Measurements from ENCODE around the gene ACBD4.

ACBD4 gene, protein sequence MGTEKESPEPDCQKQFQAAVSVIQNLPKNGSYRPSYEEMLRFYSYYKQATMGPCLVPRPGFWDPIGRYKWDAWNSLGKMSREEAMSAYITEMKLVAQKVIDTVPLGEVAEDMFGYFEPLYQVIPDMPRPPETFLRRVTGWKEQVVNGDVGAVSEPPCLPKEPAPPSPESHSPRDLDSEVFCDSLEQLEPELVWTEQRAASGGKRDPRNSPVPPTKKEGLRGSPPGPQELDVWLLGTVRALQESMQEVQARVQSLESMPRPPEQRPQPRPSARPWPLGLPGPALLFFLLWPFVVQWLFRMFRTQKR

GRCh38 chr17:45135192-45135977, at the start of gene ACBD4:
Gene ACBD4 (plus strand): TSS chr17:45135687. CDS start chr17:45136145, 458 bp downstream.
- DNase-seq (ENCODE audit: low spot score): peak; percentile 98

DNA sequence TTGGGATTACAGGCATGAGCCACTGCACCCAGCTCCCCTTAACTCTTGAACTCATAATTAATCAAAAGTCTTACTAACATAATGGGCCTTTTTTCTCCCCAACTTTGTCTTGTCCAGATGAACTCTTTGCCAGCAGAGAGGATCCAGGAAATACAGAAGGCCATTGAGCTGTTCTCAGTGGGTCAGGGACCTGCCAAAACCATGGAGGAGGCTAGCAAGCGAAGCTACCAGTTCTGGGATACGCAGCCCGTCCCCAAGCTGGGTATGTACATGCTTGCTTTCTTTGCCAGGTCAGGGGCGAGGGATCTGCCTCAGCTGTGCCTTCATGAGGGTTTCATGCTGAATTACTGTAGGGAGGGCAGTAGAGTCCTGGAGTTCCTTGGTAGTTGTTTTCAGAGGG, 49.1 kb upstream of the ACBD4 start:
- DNase-seq (ENCODE audit: low spot score): no peak

DNA sequence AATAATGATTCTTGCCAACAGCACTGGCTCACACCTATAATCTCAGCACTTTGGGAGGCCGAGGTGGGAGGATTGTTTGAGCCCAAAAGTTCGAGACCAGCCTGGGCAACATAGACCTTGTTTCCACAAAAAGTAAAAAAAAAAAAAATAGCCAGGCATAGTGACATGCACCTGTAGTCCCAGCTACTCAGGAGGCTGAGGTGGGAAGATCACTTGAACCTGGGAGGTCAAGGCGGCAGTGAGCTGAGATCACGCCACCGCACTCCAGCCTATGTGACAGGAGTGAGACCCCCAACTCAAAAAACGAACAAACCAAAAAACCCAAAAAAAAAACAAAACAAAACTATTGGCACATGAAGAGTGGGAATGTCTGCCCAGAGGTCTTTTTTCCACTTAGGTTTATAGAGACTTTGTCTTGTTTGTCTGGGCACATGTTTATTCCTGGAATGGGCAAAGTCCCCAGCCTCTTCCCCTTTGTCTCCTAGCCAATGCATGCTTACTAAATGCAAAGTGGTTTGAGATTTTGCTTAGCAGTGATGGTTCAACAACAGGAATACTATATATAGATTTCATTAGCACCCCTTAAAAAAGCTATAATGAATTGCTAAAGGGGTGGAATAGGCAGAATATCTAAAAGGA, 48.5 kb upstream of the ACBD4 start:
- DNase-seq (ENCODE audit: low spot score): no peak

- no peak for DNase-seq (ENCODE audit: low spot score)
These were observed 47.9 kb upstream of the ACBD4 start for GRCh38 chr17:45087504-45087975.

- no peak for DNase-seq (ENCODE audit: low spot score)
These were observed 47.5 kb upstream of the ACBD4 start for GRCh38 chr17:45087978-45088377.

DNA sequence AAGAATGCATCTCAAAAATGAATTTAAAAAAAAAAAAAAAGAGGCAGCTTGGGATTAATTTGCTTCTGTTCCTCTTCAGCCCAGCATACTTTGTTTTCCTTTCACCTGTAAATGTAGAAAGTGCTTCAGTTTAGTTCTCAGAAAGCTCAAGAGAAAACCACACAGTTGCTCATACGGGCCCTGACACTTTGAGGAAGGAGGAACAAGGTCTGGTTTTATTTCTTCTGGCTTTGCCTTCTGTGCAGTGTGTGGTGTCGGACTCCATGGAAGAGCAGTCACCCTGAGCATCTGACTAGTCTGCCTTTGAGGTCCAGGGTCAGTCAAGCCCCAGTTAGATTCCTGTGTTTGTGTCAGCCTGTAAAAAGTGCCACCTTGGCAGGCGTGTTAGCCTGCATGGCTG, 46.7 kb upstream of the ACBD4 start:
- DNase-seq (ENCODE audit: low spot score): no peak

- no peak for DNase-seq (ENCODE audit: low spot score)
These were observed 44.8 kb upstream of the ACBD4 start for GRCh38 chr17:45090711-45091110.

DNA sequence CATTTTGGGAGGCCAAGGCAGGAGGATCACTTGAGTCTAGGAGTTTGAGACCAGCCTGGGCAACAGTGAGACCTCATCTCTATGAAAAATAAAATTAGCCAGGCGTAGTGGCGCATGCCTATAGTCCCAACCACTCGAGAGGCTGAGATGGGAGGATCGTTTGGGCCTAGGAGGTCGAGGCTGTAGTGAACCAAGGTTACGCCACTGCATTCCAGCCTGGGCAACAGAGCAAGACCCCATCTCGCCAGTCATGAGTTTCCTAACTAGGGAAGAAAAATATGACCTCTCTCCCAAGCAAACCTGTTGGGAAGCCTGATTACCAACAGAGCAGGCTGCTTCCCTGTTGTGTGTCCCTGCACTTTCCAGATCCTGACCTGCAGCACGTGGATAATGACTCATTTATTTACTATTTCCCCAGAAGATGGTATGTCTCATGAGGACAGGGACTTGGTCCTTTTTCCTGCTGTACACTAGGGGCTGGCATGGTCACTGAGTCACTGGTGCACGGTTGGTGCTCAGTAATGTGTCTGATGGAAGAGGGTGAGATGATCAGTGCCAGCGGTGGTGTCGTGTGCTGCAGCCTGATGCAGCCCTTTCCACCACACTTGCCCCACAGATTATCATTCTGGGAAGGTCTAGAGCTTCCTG, 43.6 kb upstream of the ACBD4 start:
- no peak for DNase-seq (ENCODE audit: low spot score)

DNA sequence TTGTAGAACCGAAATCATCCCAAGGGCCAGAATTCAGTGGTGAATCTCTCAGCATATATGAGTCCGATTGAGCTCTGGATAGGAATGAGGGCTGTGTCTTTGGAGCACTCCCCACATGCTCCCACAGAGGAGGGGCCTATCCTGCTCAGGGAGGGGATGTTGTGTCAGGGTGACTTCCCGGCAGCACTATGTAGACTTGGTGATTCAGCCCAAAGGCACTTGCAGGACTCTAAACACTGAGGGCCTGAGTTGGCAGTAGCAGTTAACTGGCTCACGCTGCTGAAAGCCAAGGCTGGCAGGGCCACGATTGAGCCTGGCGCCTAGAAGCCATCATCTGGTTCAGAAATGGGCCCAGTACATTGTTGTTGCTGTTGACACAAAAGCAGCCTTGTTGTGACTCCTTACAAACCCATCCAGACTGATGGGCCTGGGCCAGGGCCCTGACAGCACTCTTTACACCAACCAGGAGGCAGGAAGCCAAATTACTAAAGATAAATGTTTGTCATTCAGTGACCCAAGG, 42.5 kb upstream of the ACBD4 start:
- DNase-seq (ENCODE audit: low spot score): no peak

DNA sequence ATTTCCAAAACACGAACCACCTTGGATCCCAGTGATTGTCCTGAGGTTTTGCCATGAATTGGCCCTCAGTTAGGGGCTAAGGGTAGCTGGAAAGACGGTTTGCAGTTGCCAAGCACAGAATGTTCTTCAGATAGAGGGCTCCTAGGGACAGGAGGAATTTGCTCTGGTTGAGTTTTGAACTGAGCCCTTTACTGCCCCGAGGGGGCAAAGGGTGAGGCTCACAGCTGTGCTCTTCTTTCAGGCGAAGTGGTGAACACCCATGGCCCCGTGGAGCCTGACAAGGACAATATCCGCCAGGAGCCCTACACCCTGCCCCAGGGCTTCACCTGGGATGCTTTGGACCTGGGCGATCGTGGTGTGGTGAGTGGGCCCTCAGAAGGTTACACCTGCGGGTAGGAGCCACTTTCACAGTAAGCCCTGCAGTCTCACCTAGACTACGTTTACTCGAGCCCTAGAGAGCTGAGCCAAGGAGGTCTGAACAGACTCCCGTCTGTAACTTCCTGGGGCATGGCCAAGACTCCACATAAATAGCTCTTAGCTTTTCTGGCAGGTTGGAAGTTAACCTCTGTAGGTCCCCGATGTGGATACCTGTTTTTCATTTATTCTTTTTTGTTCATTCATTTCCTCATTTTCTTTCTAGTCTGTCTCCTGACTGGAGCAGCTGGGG, 41.9 kb upstream of the ACBD4 start:
- DNase-seq (ENCODE audit: low spot score): no peak

GRCh38 chr17:45096141-45096540, 39.3 kb upstream of the ACBD4 start:
- peak; percentile 6 for DNase-seq (ENCODE audit: low spot score)

GRCh38 chr17:45096926-45097325, 38.6 kb upstream of the ACBD4 start:
- DNase-seq (ENCODE audit: low spot score): no peak

- DNase-seq (ENCODE audit: low spot score): no peak
These were observed 37.2 kb upstream of the ACBD4 start for GRCh38 chr17:45098081-45098868.

DNA sequence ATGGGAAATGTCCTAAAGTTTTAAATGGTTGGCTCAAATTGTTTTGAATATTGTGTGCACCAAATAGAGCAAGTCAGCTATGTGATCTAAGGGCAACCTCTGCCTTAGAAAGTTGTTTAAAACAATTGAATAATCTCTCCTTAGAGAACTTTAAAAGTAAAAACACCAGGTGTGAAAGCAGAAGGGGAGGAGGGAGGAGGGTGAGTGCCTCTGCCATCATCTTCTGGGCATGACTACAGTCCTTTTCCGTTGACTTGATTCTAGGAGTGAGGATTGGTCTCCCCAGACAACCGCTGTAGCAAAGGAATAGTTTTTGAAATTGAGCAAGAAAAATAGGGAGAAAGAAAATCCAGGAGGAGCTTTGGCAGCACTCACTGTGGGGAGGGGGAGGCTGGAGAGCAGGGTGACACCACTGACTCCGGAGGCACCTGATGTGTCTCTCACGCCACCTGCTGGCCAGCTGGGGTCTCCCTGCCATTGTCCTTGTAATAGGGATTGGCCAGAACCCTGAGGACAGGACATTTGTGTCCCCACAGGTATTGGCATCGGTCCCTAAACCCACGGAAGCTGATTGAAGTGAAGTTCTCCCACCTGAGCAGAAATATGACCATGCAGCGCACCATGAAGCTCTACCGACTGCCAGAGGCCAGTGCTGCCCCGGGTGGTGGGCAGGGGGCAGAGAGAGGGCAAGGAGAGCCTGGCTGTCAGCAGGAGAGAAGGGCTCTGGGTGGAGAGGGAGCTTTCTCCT, 36.4 kb upstream of the ACBD4 start:
- peak; percentile 69 for DNase-seq (ENCODE audit: low spot score)

- no peak for DNase-seq (ENCODE audit: low spot score)
These were observed 34.0 kb upstream of the ACBD4 start for GRCh38 chr17:45101546-45101882.

- DNase-seq (ENCODE audit: low spot score): no peak
These were observed 33.3 kb upstream of the ACBD4 start for GRCh38 chr17:45101883-45102811.

- no peak for DNase-seq (ENCODE audit: low spot score)
These were observed 32.6 kb upstream of the ACBD4 start for GRCh38 chr17:45102856-45103255.

DNA sequence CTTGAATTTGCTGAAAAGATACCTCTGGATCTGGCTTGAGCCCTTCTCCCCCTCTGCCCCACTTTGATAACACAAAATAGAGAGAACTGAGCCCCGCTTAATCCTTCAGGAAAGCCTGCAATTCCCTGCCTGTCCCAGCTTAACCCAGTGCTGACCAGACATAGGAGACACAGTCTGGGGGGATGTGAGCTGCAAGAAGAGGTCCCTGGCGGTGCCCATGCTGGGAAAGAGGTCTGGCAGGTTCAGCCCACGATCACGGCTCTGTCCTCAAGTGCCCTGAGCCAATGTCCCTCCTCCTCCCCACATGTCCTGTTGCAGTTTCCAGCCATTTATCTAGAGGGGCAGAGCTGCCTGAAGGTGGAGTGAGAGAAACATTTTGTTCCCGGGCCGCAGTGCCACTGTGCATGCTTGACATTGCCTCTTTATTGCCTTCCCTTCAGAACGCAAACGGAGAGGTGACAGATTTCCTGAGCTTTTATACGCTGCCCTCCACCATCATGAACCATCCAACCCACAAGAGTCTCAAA, 32.2 kb upstream of the ACBD4 start:
- DNase-seq (ENCODE audit: low spot score): no peak

- no peak for DNase-seq (ENCODE audit: low spot score)
These were observed 31.5 kb upstream of the ACBD4 start for GRCh38 chr17:45104029-45104428.
